DOHH2 (cell line): ENCODE data around the gene SOX10.

Experiments
- H3F3A ChIP-seq: fragments of 200-600 bp; sonication (generic), shearing (Covaris generic); 2 replicates; pipeline ENCODE4 v1.6.0; 2016; ENCODE audit warnings: antibody characterized with exemption, mild to moderate bottlenecking; ENCODE audit not compliant: control insufficient read depth, insufficient read depth
- H3K27ac ChIP-seq: fragments of 200-600 bp; sonication (generic); 2 replicates; pipeline ENCODE4 v1.5.1; 2014; ENCODE audit warnings: low read depth, mild to moderate bottlenecking, low read length, moderate library complexity
- H3K27me3 ChIP-seq: fragments of 200-600 bp; sonication (generic); 2 replicates; pipeline ENCODE4 v1.6.1; 2014; ENCODE audit warnings: mild to moderate bottlenecking, low read length, mixed read lengths; ENCODE audit not compliant: control insufficient read depth
- H3K36me3 ChIP-seq: fragments of 200-600 bp; sonication (generic); 2 replicates; pipeline ENCODE4 v1.6.1; 2014; ENCODE audit warnings: mild to moderate bottlenecking, low read length, moderate library complexity, mixed read lengths; ENCODE audit not compliant: control insufficient read depth
- H3K4me1 ChIP-seq: fragments of 200-600 bp; sonication (generic); 2 replicates; pipeline ENCODE4 v1.6.1; 2014; ENCODE audit warnings: mild to moderate bottlenecking, low read length, mixed read lengths; ENCODE audit not compliant: control insufficient read depth
- H3K4me2 ChIP-seq: fragments of 200-600 bp; sonication (generic); 2 replicates; pipeline ENCODE4 v1.6.0; 2014; ENCODE audit warnings: mild to moderate bottlenecking, low read length, moderate library complexity
- H3K4me3 ChIP-seq: fragments of 200-600 bp; sonication (generic); 2 replicates; pipeline ENCODE4 v1.5.1; 2014; ENCODE audit warnings: mild to moderate bottlenecking, low read length, mixed read lengths
- H3K79me2 ChIP-seq: fragments of 200-600 bp; sonication (generic); 2 replicates; pipeline ENCODE4 v1.6.1; 2014; ENCODE audit warnings: mild to moderate bottlenecking, low read length, mixed read lengths; ENCODE audit not compliant: control insufficient read depth
- H3K9me2 ChIP-seq: fragments of 200-600 bp; sonication (generic); replicated peaks from 2 replicates; pipeline ENCODE4 v1.6.1; 2014; ENCODE audit warnings: mild to moderate bottlenecking, low read length, mixed read lengths; ENCODE audit not compliant: control insufficient read depth
- H3K9me3 ChIP-seq: fragments of 200-600 bp; sonication (generic); 2 replicates; pipeline ENCODE4 v1.6.1; 2014; ENCODE audit warnings: antibody characterized with exemption, low read length, mixed read lengths; ENCODE audit not compliant: control insufficient read depth, insufficient read depth
- H4K20me1 ChIP-seq: fragments of 200-600 bp; sonication (generic); 2 replicates; pipeline ENCODE4 v1.6.0; 2014; ENCODE audit warnings: low read depth, mild to moderate bottlenecking, antibody characterized with exemption, low read length, moderate library complexity; ENCODE audit not compliant: control insufficient read depth, insufficient read depth
- EZH2phosphoT487 ChIP-seq: fragments of 200-600 bp; sonication (generic); IDR thresholded peaks from 2 replicates; pipeline ENCODE4 v1.6.1; 2017; ENCODE audit warnings: borderline replicate concordance, mild to moderate bottlenecking, antibody characterized with exemption, low read length, moderate library complexity, mixed read lengths
- TF ChIP-seq, protein P1 (sequence below): fragments of 200-600 bp; sonication (generic); IDR thresholded peaks from one replicate; pipeline ENCODE4 v1.5.1; 2014; ENCODE audit warnings: antibody characterized with exemption, mild to moderate bottlenecking, low read depth, low read length; ENCODE audit not compliant: poor library complexity, severe bottlenecking

Gene SOX10

DNA sequence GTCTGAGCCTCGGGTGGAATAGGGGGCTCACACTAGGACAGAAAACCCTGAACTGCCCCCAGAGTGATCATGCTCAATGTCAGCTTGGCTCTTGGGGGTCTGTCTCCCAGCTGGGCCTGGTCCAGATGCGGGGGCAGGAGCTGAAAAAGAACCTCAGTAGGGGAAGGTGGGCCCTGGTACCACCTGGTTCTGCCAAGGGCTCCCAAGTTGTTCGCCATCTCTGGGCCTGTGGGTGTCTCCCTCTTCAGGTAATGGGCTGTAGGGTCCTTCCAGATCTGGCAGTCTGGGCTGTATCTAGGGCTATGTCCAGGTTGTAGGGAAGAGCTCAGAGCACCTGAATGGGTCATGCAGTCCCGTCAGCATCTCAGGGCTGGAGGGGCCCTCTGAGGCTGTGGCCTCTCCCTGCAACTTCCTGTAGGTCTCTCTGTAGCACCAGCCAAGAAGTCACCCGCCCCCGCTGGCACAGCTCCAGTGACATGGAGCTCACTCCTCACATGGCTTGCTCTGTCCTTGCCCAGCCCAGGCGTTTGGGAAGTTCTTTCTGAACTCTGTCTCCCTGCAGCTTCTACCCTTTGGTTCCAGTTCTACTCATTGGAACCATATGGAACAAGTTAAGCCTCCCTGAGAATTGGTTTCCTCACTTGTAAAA lies 33.0 kb upstream of the SOX10 start:
- no peaks in the 10 kb centered on the region for H3K36me3 ChIP-seq
- no peak overlapping the region for H3K4me3 ChIP-seq
- H3K4me1 ChIP-seq, result no peaks in the 10 kb centered on the region
- H3K4me2 ChIP-seq, result no peak overlapping the region
- H3K27me3 ChIP-seq, result peaks cover 5% of the 10 kb centered on the region
- H3F3A ChIP-seq, result no peaks in the 10 kb centered on the region
- H3K9me2 ChIP-seq, result no peaks in the 10 kb centered on the region
- no peaks in the 10 kb centered on the region for H3K79me2 ChIP-seq
- H3K9me3 ChIP-seq, result no peaks in the 10 kb centered on the region
- H3K27ac ChIP-seq, result no peak overlapping the region
- TF ChIP-seq EZH2phosphoT487, result no peak
- TF ChIP-seq, protein P1, sequence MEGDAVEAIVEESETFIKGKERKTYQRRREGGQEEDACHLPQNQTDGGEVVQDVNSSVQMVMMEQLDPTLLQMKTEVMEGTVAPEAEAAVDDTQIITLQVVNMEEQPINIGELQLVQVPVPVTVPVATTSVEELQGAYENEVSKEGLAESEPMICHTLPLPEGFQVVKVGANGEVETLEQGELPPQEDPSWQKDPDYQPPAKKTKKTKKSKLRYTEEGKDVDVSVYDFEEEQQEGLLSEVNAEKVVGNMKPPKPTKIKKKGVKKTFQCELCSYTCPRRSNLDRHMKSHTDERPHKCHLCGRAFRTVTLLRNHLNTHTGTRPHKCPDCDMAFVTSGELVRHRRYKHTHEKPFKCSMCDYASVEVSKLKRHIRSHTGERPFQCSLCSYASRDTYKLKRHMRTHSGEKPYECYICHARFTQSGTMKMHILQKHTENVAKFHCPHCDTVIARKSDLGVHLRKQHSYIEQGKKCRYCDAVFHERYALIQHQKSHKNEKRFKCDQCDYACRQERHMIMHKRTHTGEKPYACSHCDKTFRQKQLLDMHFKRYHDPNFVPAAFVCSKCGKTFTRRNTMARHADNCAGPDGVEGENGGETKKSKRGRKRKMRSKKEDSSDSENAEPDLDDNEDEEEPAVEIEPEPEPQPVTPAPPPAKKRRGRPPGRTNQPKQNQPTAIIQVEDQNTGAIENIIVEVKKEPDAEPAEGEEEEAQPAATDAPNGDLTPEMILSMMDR, result no peak
- H4K20me1 ChIP-seq, result no peaks in the 10 kb centered on the region

DNA sequence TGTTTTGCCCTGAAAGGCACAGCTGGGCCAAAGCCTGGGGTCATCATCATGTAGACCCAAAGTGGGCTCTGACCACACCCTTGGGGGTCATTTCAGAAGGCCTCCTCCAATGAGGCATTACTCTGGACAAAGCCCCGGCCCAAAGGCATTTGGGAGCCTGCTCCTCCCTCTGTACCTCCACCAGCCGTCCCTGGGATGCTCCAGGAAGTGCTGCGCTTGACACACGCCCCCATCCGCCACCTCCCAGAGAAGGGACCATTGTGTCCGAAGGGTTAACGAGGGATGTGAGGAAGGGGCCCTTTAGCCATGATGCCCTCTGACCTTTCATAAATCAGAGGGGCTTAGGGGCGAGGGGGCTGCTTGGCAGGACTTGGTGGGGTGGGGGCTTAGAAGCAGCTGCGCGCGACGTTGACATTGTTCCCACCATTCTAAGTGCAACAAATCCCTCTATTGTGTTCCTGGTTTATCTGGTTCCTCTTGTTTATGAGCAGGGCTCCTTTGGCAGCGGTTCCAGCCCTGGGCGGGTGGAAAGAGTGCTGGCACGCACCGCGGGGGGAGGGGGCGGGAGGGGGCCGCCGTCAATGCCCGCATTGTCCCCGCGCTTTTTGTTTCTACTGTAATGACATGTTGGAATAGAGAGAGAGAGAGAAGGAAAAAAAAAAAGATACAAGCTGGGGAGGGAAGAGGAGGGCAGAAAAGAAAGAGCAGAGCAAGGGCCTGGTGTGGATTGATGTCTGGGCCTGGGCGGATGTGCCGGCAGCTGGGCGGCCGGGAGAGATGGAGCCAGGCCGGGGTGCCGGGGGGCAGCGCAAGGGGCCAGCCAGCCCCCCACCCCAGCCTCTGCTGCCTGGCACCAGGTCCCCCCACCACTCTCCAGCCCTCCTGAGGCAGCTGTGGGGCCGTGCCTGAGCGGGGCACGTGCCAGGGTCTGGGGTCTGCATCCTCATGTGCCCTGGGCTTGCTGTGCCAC lies 32.1 kb upstream of the SOX10 start:
- TF ChIP-seq EZH2phosphoT487, result no peak
- TF ChIP-seq, protein P1, result no peak
- H3K27me3 ChIP-seq, result peaks cover 7% of the 10 kb centered on the region
- no peaks in the 10 kb centered on the region for H3K9me3 ChIP-seq
- no peaks in the 10 kb centered on the region for H3K36me3 ChIP-seq
- H3K4me2 ChIP-seq, result no peak overlapping the region
- H3K4me1 ChIP-seq, result no peaks in the 10 kb centered on the region
- no peaks in the 10 kb centered on the region for H3K9me2 ChIP-seq
- H3F3A ChIP-seq, result no peaks in the 10 kb centered on the region
- no peak overlapping the region for H3K4me3 ChIP-seq
- no peaks in the 10 kb centered on the region for H3K79me2 ChIP-seq
- no peak overlapping the region for H3K27ac ChIP-seq
- H4K20me1 ChIP-seq, result no peaks in the 10 kb centered on the region

DNA sequence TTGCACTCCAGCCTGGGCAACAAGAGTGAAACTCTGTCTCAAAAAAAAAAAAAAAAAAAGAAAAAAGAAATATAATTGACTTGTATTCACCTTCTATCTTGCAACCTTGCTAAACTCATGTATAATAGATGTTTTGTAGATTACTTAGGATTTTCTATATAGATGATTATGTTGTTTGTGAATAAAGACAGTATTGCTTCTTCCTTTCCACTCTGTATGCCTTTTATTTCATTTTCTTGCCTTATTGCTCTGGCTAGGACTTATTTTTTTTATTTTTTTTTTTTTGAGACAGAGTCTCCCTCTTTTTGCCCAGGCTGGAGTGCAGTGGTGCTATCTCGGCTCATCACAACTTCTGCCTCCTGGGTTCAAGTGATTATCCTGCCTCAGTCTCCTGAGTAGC lies 29.7 kb upstream of the SOX10 start:
- Histone ChIP-seq H3K9me2 (no peaks in the 10 kb centered on the region), H3K4me1 (no peaks in the 10 kb centered on the region), H3F3A (no peaks in the 10 kb centered on the region), H3K4me2 (no peak overlapping the region), H3K79me2 (no peaks in the 10 kb centered on the region), H3K36me3 (no peaks in the 10 kb centered on the region), H3K27me3 (peaks cover 8% of the 10 kb centered on the region), H3K9me3 (no peaks in the 10 kb centered on the region), H4K20me1 (no peaks in the 10 kb centered on the region), H3K27ac (no peak overlapping the region), H3K4me3 (no peak overlapping the region)
- TF ChIP-seq, protein P1, result no peak
- no peak for TF ChIP-seq EZH2phosphoT487
